Thyroid gland (tissue), 4 donors: ENCODE data around the gene SDHAF4. TPM values are rescaled to one million over a fixed set of nuclear protein-coding genes. Genes with fewer than 3 reads are reported as not detected.

Source experiments
- DNase-seq, 2 donors: peaks; one replicate each; pipeline ENCODE4 v3.0.0-alpha.2; 2019
- H3K27ac ChIP-seq, 3 donors: fragments of 200-600 bp; sonication (generic); 1 replicate in 2 of 3; 2 replicates in 1 of 3; pipeline ENCODE4 v1.5.1; 2016 to 2019; ENCODE audit warnings: mild to moderate bottlenecking in 1 of 3, moderate library complexity in 1 of 3
- H3K27me3 ChIP-seq: fragments of 200-600 bp; sonication (generic); one replicate; pipeline ENCODE4 v1.5.1; 2019
- H3K36me3 ChIP-seq, 2 donors: fragments of 200-600 bp; sonication (generic); one replicate each; pipeline ENCODE4 v1.5.1; 2016 to 2019
- H3K4me1 ChIP-seq, 2 donors: fragments of 200-600 bp; sonication (generic); one replicate each; pipeline ENCODE4 v1.5.1; 2017 to 2019
- H3K4me3 ChIP-seq, 3 donors: fragments of 200-600 bp; sonication (generic); replicated peaks in 1 of 3; 1 replicate in 2 of 3; 2 replicates in 1 of 3; pipeline ENCODE4 v1.5.1; 2016; ENCODE audit warnings: mild to moderate bottlenecking in 1 of 3
- H3K9me3 ChIP-seq: fragments of 200-600 bp; sonication (generic); one replicate; pipeline ENCODE4 v1.5.1; 2017
- POLR2A ChIP-seq, 2 donors: fragments of 450-650 bp; IDR thresholded peaks; one replicate each; pipeline ENCODE4 v1.6.1; 2017; ENCODE audit warnings: antibody characterized with exemption in 2 of 2, mild to moderate bottlenecking in 2 of 2, moderate library complexity in 1 of 2
- WGBS, 2 donors: methylation state at CpG; one replicate each; pipeline ENCODE4 v1.1.5; 2017; 5-methylcytosine and 5-hydroxymethylcytosine counted together
- intact Hi-C: fragments of 100-400 bp; cut with DNase I; formaldehyde crosslinking; loops from one replicate; pipeline ENCODE4 v1.15.1; 2023
- total RNA-seq, 4 donors: library from RNA; depleted of rRNA; stranded (reverse); fragments of >200 nt; gene quantifications; one replicate each; pipeline ENCODE4 v1.2.3, GENCODE V29; 2016
- TF ChIP-seq, protein P1 (sequence below), 6 experiments: fragments of 200-600 bp in 3 of 6; fragments of 450-650 bp in 3 of 6; sonication (generic) in 3 of 6; IDR thresholded peaks; one replicate each; pipeline ENCODE4 v1.5.1; 2016 to 2019; ENCODE audit warnings: antibody characterized with exemption in 6 of 6, mild to moderate bottlenecking in 2 of 6, inconsistent platforms in 1 of 6, moderate library complexity in 1 of 6

SDHAF4 gene
- total RNA-seq, 4 donors from 2014 or later: 4.3 to 19.2 (median 9.9) TPM

DNA sequence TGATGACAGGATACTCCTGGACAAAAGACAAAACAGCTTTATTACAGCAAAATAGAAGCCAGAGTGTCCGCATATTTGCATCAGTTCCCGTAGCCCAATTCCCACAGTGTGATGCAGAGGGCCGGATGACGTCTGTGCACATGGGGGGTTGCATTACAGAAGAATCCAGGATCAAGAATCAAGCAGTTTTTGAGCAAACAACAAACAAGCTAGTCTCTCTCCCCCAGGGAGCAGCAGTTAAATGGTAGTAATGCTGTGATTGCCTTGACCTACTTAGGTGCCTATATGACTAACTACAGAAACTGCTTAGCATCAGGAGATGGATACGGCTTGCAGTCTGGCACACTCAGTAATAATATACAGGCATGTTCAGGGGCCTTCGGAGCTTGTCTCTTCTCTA lies 3.2 kb upstream of the SDHAF4 start:
- intact Hi-C loops: loop anchor here (10.0 kb wide), 1 partner anchor 111 kb away; no protein-coding TSS in a partner anchor

DNA sequence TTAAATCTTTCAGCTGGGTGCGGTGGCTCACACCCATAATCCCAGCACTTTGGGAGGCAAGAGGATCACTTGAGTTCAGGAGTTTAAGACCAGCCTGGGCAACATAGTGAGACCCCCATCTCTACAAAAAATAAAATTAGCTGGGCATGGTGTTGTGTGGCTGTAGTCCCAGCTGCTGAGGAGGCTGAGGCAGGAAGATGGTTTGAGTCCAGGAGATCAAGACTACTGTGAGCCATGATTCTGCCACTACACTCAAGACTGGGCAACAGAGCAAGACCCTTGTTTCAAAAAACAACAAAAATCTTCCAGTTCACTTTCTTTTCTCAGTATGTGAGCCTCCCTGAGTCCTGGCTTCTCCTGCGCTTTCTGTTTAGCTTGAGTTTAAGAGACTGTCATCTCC lies 7.9 kb downstream of the SDHAF4 start:
- no peak overlapping the region for H3K27ac ChIP-seq
- intact Hi-C loops: no loop called here

More for the DNA sequence above, 3.2 kb upstream of the SDHAF4 start:
- Histone ChIP-seq H3K27ac (no peak overlapping the region), H3K9me3 (no peaks in the 10 kb centered on the region), H3K4me3 (no peak overlapping the region), H3K4me1 (peaks cover 0 to 4% of the 10 kb centered on the region in 2 donors), H3K27me3 (no peaks in the 10 kb centered on the region), H3K36me3 (no peaks in the 10 kb centered on the region)
- TF ChIP-seq, protein P1, sequence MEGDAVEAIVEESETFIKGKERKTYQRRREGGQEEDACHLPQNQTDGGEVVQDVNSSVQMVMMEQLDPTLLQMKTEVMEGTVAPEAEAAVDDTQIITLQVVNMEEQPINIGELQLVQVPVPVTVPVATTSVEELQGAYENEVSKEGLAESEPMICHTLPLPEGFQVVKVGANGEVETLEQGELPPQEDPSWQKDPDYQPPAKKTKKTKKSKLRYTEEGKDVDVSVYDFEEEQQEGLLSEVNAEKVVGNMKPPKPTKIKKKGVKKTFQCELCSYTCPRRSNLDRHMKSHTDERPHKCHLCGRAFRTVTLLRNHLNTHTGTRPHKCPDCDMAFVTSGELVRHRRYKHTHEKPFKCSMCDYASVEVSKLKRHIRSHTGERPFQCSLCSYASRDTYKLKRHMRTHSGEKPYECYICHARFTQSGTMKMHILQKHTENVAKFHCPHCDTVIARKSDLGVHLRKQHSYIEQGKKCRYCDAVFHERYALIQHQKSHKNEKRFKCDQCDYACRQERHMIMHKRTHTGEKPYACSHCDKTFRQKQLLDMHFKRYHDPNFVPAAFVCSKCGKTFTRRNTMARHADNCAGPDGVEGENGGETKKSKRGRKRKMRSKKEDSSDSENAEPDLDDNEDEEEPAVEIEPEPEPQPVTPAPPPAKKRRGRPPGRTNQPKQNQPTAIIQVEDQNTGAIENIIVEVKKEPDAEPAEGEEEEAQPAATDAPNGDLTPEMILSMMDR (IDR thresholded peaks at IDR 0.05): no peak
- no peak for TF ChIP-seq POLR2A (IDR thresholded peaks at IDR 0.05)
- no peak for DNase-seq
- 55 to 64% methylated on average over 6 of the region's 6 CpGs for WGBS, 2 donors

DNA sequence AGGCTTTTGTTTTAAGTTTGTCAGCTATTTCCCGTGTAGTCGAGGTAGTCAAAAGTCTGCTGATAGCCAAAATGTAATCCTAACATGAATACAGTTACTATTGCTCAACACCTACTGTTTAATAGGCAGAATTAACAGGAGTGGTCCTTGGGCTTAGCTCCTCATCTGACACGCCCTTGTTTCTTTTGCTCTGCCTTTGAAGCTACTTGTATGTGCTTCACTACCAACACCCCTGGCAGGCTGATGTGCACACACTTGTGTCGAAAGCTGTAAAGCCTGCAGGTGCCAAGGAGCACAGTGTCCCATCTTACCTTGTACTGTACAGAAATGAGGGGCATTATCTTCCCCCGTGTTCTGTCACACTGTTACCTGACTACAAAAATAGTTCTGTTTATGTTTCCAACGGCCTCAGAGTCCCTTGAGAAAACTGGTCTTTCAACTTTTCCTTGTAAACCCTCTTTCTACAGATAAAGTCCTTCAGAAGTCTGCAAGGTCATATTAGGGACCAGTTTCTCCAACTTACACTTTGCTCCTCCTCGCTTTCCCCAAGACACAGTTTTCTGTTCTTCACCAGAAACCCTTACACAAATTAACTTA lies 9.3 kb downstream of the SDHAF4 start:
- Histone ChIP-seq H3K27ac (peak overlapping the region in 1 of 3 donors; percentile 34), H3K4me1 (peaks cover 4 to 6% of the 10 kb centered on the region in 2 donors), H3K27me3 (no peaks in the 10 kb centered on the region), H3K9me3 (no peaks in the 10 kb centered on the region), H3K4me3 (no peak overlapping the region), H3K36me3 (peaks cover 0 to 3% of the 10 kb centered on the region in 2 donors)
- 34 to 35% methylated on average over 7 of the region's 7 CpGs for WGBS, 2 donors
- TF ChIP-seq POLR2A (IDR thresholded peaks at IDR 0.05): no peak
- TF ChIP-seq, protein P1 (IDR thresholded peaks at IDR 0.05): no peak
- intact Hi-C loops: no loop called here
- DNase-seq: peak; percentile 56 to 59

More for the DNA sequence above, 7.9 kb downstream of the SDHAF4 start:
- DNase-seq: no peak
- H3K27me3 ChIP-seq: no peaks in the 10 kb centered on the region
- H3K9me3 ChIP-seq: no peaks in the 10 kb centered on the region
- no peaks in the 10 kb centered on the region for H3K36me3 ChIP-seq
- H3K4me1 ChIP-seq: peaks cover 4 to 6% of the 10 kb centered on the region in 2 donors
- 100% methylated on average over 2 of the region's 2 CpGs for WGBS, 2 donors
- TF ChIP-seq, protein P1 (IDR thresholded peaks at IDR 0.05): no peak
- no peak for TF ChIP-seq POLR2A (IDR thresholded peaks at IDR 0.05)
- no peak overlapping the region for H3K4me3 ChIP-seq

DNA sequence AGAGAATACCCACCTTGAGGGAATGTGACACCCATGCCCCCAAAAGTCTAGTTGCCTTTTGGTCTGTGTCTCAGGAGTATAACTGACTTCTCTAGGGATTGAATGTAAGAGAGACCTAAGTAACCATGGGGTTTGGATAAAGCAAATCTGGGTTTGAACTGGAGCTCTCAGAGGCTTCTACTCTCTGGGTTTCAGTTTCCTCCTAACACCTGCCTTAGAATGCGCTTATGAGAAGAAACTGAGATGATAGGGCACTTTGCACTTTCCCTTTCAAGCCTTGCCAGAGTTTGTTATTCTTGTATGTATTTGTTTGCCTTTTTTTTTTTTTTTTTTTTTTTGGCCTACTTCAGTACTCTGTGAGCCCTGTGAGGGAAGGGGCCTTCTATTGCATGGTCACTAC lies 19.4 kb downstream of the SDHAF4 start:
- DNase-seq: no peak
- no peak overlapping the region for H3K27ac ChIP-seq
- intact Hi-C loops: no loop called here
- no peak for TF ChIP-seq POLR2A (IDR thresholded peaks at IDR 0.05)
- TF ChIP-seq, protein P1 (IDR thresholded peaks at IDR 0.05): no peak
- no peak overlapping the region for H3K4me3 ChIP-seq
- H3K36me3 ChIP-seq: peaks cover 3% of the 10 kb centered on the region in 2 donors
- WGBS, 2 donors: 95 to 97% methylated on average over 1 of the region's 1 CpG
- H3K27me3 ChIP-seq: no peaks in the 10 kb centered on the region
- H3K9me3 ChIP-seq: no peaks in the 10 kb centered on the region
- no peaks in the 10 kb centered on the region for H3K4me1 ChIP-seq

DNA sequence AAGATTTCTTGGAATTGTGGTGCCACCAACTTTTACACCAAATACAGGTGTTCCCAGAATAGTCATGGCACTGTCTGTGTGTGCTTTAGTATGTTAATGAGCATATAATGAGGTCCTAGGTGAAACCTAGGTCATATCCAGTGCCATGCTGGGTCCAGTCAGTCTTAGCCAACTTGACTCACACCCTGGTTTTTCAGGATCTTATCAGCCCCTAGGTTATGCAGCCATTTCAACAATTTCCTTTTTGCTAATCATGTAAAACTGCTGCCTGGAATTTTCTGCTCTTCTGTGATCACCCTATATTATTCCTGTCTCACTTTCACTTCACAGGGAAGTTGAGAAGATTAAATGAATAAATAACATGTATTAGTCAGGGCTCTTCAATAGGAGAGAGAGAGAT lies 23.7 kb downstream of the SDHAF4 start:
- H3K4me3 ChIP-seq: no peak overlapping the region
- peaks cover 0 to 2% of the 10 kb centered on the region in 2 donors for H3K36me3 ChIP-seq
- no peaks in the 10 kb centered on the region for H3K27me3 ChIP-seq
- intact Hi-C loops: no loop called here
- TF ChIP-seq, protein P1 (IDR thresholded peaks at IDR 0.05): no peak
- TF ChIP-seq POLR2A (IDR thresholded peaks at IDR 0.05): no peak
- H3K27ac ChIP-seq: no peak overlapping the region
- no peaks in the 10 kb centered on the region for H3K9me3 ChIP-seq
- no peaks in the 10 kb centered on the region for H3K4me1 ChIP-seq
- no peak for DNase-seq
